ENCODE measurements around the gene LRBA. TPM values are rescaled to one million over a fixed set of nuclear protein-coding genes. Genes with fewer than 3 reads are reported as not detected.

The LRBA gene
- total and polyA plus RNA-seq, 2 of the 4 experiments (the other 2 are of a cell fraction), result 10.2 to 51.6 TPM

DNA sequence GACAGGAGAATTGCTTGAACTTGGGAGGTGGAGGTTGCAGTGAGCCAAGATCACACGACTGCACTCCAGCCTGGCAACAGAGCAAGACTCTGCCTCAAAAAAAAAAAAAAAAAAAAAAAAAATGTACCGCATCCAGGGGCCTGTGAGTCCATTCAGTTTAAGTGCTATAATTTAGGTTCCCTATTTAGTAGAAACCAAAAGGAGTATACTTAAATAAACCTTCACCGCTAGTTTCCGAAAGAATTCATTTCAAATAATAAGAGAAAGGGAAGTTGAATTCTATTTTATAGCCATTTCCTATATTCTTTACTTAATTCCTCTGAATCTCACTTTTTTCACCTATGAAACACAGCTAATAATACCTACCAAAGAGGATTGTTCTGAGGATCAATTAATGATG, 20.8 kb upstream of the LRBA start:
- CTCF ChIA-PET, result interaction anchor here (0.6 kb wide), 1 partner anchor 1694 kb away, joined by 4 read pairs; no protein-coding TSS in a partner anchor
- no peak overlapping the region for H3K27ac ChIP-seq (ENCODE audit: insufficient read depth, low read length)
- no peaks in the 10 kb centered on the region for H3K79me1 ChIP-seq (ENCODE audit: low read depth in 1 of 2, low read length in 2 of 2)
- no peaks in the 10 kb centered on the region for H4K20me1 ChIP-seq (ENCODE audit: insufficient read depth, low read length)
- in situ Hi-C loops (cut with MboI; ENCODE audit: low sequenced_read_pairs) (no loop called here), intact Hi-C loops (cut with micrococcal nuclease) (no loop called here), dilution Hi-C loops (cut with HindIII; ENCODE audit: low sequenced_read_pairs, unreplicated experiment) (no loop called here)
- no peak overlapping the region for H3K23ac ChIP-seq (ENCODE audit: low read depth, low read length)
- TF ChIP-seq SMC3 (IDR thresholded peaks at IDR 0.05; ENCODE audit: low read depth, low read length) (no peak), MAFK (IDR thresholded peaks at IDR 0.05; ENCODE audit: low read depth, low read length) (no peak), BHLHE40 (IDR thresholded peaks at IDR 0.05; ENCODE audit: low read depth, low read length) (no peak), NFE2L2 (IDR thresholded peaks at IDR 0.05; ENCODE audit: low read depth, low read length) (no peak), RCOR1 (IDR thresholded peaks at IDR 0.05; ENCODE audit: insufficient replicate concordance, low read length) (no peak), FOS (IDR thresholded peaks at IDR 0.05; ENCODE audit: low read depth, low read length) (no peak), POLR2A (IDR thresholded peaks at IDR 0.05; ENCODE audit: low read depth, low read length) (no peak), MXI1 (IDR thresholded peaks at IDR 0.05; ENCODE audit: borderline replicate concordance, low read depth, low read length) (no peak), RFX5 (IDR thresholded peaks at IDR 0.05; ENCODE audit: low read depth, low read length) (no peak), RAD21 (IDR thresholded peaks at IDR 0.05; ENCODE audit: low read length) (no peak)
- TF ChIP-seq, protein P1, sequence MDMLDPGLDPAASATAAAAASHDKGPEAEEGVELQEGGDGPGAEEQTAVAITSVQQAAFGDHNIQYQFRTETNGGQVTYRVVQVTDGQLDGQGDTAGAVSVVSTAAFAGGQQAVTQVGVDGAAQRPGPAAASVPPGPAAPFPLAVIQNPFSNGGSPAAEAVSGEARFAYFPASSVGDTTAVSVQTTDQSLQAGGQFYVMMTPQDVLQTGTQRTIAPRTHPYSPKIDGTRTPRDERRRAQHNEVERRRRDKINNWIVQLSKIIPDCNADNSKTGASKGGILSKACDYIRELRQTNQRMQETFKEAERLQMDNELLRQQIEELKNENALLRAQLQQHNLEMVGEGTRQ (IDR thresholded peaks at IDR 0.05; ENCODE audit: low read depth, low read length), result no peak
- TF ChIP-seq, protein P2, sequence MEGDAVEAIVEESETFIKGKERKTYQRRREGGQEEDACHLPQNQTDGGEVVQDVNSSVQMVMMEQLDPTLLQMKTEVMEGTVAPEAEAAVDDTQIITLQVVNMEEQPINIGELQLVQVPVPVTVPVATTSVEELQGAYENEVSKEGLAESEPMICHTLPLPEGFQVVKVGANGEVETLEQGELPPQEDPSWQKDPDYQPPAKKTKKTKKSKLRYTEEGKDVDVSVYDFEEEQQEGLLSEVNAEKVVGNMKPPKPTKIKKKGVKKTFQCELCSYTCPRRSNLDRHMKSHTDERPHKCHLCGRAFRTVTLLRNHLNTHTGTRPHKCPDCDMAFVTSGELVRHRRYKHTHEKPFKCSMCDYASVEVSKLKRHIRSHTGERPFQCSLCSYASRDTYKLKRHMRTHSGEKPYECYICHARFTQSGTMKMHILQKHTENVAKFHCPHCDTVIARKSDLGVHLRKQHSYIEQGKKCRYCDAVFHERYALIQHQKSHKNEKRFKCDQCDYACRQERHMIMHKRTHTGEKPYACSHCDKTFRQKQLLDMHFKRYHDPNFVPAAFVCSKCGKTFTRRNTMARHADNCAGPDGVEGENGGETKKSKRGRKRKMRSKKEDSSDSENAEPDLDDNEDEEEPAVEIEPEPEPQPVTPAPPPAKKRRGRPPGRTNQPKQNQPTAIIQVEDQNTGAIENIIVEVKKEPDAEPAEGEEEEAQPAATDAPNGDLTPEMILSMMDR (conservative IDR thresholded peaks at IDR 0.05; ENCODE audit: low read depth, low read length), result no peak
- H2BK15ac ChIP-seq (ENCODE audit: low read depth, low read length), result no peak overlapping the region
- no peak overlapping the region for H2BK120ac ChIP-seq (ENCODE audit: low read depth, low read length)
- H3K4me2 ChIP-seq (ENCODE audit: low read depth, low read length), result no peak overlapping the region
- H3K36me3 ChIP-seq (ENCODE audit: control insufficient read depth, insufficient read depth, low read length), result no peaks in the 10 kb centered on the region
- H2AFZ ChIP-seq (replicated peaks; ENCODE audit: low read length, poor library complexity), result no peak overlapping the region
- no peak overlapping the region for H3K14ac ChIP-seq (replicated peaks; ENCODE audit: low read depth, low read length)
- H2AK9ac ChIP-seq (replicated peaks; ENCODE audit: low read depth, low read length, poor library complexity), result no peak overlapping the region
- no peak overlapping the region for H4K8ac ChIP-seq (ENCODE audit: low read depth in 2 of 2, low read length in 2 of 2)
- no peak overlapping the region for H3K18ac ChIP-seq (ENCODE audit: low read depth, low read length)
- no peak overlapping the region for H2BK20ac ChIP-seq (ENCODE audit: low read depth, low read length)
- H3K9me3 ChIP-seq (ENCODE audit: control insufficient read depth, insufficient read depth, low read length), result no peaks in the 10 kb centered on the region
- H2AK5ac ChIP-seq (ENCODE audit: low read depth, low read length), result no peak overlapping the region
- H4K91ac ChIP-seq (ENCODE audit: insufficient read depth, low read depth, low read length), result no peak overlapping the region
- H3K9ac ChIP-seq (ENCODE audit: low read depth, low read length), result no peak overlapping the region
- H3K56ac ChIP-seq (ENCODE audit: extremely low read depth, insufficient read depth, low read length), result no peak overlapping the region
- no peak overlapping the region for H3K4me3 ChIP-seq (ENCODE audit: insufficient read depth, low read depth, low read length)
- no peak overlapping the region for H4K5ac ChIP-seq (ENCODE audit: low read depth, low read length)
- H3K4ac ChIP-seq (ENCODE audit: low read depth, low read length), result no peak overlapping the region
- no peaks in the 10 kb centered on the region for H3K27me3 ChIP-seq (ENCODE audit: control insufficient read depth, insufficient read depth, low read length)
- DNase-seq (no peak), ATAC-seq (ENCODE audit: low read depth) (no peak)
- H3K4me1 ChIP-seq (ENCODE audit: control insufficient read depth, insufficient read depth, low read length), result no peaks in the 10 kb centered on the region; the same call in 1 of the 2 replicates
- POLR2A ChIA-PET (ENCODE audit: unreplicated experiment), result no interaction called here
- H3K9me1 ChIP-seq (ENCODE audit: insufficient read depth, low read length), result no peaks in the 10 kb centered on the region; the same call in 1 of the 2 replicates
- no TSS peak for BruUV-seq (replicated peaks)
- no CpG with 5 or more reads among the region's 4 CpGs for WGBS, 2 experiments (ENCODE audit: extremely low coverage in 2 of 2, insufficient read length in 1 of 2)
- H2BK5ac ChIP-seq (ENCODE audit: low read depth, low read length, poor library complexity, severe bottlenecking), result no peak overlapping the region
